ENCODE data around the gene PAFAH1B1.
"Not testable (repeated sequence)": the region's sequence is repeated elsewhere in the genome, so short reads cannot be mapped to it uniquely, and the experiment has no call there.

Gene PAFAH1B1

DNA sequence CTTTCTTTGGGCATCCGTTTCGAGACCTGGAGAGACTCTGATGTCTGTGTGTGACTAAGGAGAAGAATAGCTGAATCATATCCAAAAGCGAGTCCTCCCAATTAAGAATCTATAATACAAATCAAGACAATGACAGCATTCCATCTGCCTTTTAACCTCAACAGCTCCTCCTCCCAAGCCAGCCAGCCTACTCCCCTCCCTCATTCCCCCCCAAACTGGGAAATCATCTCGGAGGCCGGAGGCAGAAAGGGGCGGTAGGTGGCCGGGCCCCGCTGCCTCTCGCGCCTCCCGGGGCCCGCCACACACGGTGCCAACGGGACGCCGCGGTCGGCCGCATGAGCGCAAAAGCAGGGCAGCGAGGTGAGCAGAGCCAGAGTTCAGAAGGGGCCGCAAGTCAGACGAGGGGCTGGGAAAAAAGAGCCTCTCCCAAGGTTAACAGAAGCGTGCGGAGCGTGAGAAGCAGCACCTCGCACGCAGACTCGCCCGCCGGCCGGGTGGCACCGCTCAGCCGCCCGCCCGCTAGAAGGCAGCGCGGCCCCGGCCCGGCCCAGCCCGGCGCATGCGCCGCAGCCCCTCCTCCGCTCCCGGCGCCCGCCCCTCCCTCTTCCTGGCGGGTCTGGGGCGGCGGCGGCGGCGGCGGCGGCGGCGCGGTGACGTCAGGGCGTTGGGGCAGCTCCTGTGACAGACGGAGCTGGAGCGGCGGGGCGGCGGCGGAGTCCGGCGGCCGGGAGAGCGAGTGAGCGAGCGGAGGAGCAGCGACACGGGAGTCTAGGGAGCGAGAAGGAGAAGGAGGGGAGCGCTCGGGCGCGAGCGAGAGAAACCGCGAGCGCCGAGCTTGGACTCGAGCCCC lies at the start of gene PAFAH1B1:
PAFAH1B1 (plus strand) TSS at position 684 of the 850 bp plus-strand sequence. CDS start 44,635 bp downstream, outside the sequence.
- peak; percentile 95 for DNase-seq (ENCODE audit: low spot score)

GRCh38 chr17:2545393-2545792 lies 48.1 kb upstream of the PAFAH1B1 start:
- DNase-seq (ENCODE audit: low spot score), result no peak

DNA sequence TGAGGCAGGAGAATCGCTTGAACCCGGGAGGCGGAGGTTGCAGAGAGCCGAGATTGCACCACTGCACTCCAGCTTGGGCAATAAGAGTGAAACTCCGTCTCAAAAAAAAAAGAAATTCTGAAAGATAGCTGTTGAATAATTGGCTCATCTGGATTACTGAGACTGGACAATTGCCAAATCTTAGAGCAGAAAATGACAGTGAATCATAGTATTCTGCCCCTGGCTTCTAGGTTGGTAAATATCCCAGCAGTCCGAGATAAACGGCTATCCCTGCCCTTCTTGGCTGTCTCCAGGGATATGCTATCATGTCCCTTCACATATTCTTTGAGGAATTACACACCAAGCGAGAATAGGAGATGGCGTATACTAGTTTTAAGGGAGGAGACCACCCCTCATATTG lies 46.3 kb upstream of the PAFAH1B1 start:
- DNase-seq (ENCODE audit: low spot score), result peak; percentile 44

- not testable (repeated sequence) for DNase-seq (ENCODE audit: low spot score)
Measured at GRCh38 chr17:2548026-2548425, 45.4 kb upstream of the PAFAH1B1 start.

- peak; percentile 11 for DNase-seq (ENCODE audit: low spot score)
Measured at GRCh38 chr17:2549392-2550211, 43.9 kb upstream of the PAFAH1B1 start.

DNA sequence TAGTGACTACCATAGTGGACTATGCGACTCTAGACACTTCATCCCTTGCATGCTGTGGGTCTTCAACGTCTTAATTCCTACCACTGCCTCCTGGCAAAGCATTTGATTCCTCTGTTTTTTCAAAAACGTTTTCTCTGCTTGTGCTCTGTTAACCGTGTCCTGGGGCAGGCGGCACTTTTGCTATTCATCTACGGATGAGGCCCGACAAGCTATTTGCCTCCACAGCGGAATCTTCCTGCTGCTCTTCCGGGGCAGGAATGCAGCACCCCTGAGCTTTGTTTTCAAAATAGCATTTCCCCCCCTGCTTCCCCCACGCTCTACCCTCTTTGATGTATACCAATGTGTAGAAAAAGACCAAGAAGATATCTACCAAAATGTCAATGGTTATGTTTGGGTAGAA lies 42.0 kb upstream of the PAFAH1B1 start:
- DNase-seq (ENCODE audit: low spot score), result no peak

- no peak for DNase-seq (ENCODE audit: low spot score)
Measured at GRCh38 chr17:2551928-2552327, 41.5 kb upstream of the PAFAH1B1 start.

DNA sequence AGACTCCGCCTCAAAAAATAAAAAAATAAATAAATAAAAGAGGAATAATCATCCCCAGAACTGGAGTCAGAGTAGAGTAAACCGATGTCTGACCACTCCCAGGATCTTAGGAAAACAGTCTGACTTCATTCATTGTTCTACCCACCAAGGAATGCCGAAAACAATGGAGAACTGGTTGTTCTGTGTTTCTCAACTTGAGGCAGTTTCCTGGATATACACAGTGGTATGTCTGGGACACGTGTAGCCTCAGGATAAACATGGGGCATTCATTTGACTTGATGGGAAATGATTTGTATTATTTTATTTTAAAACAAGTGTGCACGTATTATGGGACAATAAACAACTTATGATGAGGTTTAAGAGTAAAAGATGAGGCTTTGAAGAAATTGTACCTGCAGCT lies 32.8 kb upstream of the PAFAH1B1 start:
- no peak for DNase-seq (ENCODE audit: low spot score)

GRCh38 chr17:2562162-2562858 lies 31.1 kb upstream of the PAFAH1B1 start:
- DNase-seq (ENCODE audit: low spot score), result no peak

DNA sequence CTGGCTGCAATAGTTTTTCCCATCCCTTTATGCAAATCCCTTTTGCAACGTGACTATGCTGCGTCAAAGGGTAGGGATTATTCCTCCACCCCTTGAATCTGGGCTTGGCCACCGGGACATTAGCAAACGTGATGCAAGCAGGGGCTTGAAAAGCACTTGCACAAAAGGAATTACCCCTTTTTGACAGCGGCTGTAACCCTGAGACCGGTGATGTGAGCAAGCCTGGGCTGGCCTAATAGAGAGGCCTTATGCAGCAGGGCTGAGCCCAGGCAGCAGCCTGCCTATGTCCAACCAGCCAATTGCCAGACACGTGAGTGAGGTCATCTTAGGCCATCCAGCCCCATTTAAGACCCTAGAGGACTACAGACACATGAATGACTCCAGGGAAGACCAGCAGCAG lies 30.4 kb upstream of the PAFAH1B1 start:
- no peak for DNase-seq (ENCODE audit: low spot score)

- peak; percentile 14 for DNase-seq (ENCODE audit: low spot score)
Measured at GRCh38 chr17:2563543-2563942, 29.9 kb upstream of the PAFAH1B1 start.

DNA sequence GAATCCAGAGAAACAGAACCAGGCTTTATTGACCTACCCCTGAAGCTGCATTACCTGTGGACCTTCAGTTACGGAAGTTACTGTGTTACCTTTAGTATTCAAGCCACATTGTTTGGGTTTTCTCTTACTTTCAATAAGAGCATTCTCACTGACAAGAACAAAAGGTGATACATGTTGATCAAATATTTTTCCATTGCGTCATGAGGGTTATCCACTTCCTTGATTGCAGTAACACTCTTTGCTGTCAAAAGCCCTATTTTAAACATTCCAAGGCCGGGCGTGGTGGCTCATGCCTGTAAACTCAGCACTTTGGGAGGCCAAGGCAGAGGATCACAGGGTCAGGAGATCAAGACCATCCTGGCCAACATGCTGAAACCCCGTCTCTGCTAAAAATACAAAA lies 28.6 kb upstream of the PAFAH1B1 start:
- DNase-seq (ENCODE audit: low spot score), result peak; percentile 64

GRCh38 chr17:2566056-2566455 lies 27.4 kb upstream of the PAFAH1B1 start:
- no peak for DNase-seq (ENCODE audit: low spot score)

DNA sequence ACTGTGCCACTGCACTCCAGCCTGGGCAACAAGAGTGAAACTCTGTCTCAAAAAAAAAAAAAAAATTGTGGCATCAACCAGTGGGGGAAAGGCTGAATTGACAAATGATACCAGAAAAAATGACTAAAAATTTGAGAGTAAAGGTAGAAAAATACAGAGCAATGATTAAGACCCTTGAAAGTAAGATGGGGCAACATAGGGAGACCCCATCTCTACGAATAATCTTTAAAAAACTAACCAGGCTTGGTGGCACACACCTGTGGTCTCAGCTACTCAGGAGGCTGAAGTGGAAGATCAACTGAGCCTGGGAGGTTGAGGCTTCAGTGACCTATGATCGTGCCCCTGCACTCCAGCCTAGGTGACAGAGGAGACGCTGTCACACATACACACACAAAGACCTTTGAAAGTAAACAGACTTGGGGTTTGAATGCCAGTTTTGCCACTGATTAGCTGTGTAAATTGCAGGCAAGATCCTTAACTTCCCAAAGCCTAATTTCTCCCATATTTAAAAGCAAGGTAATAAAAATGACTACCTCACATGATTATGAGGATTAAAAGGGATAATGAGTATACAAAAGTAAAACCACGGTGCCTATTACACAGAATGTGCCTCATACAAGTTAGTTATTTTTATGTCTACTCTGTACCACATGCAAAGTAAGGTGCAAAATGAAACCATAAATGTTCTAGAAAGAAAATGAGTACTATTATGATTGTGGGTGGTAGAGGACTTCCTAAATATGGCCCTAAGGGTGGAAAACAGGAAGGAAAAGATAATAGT lies 21.7 kb upstream of the PAFAH1B1 start:
- DNase-seq (ENCODE audit: low spot score), result no peak

- not testable (repeated sequence) for DNase-seq (ENCODE audit: low spot score)
Measured at GRCh38 chr17:2572304-2572609, 21.2 kb upstream of the PAFAH1B1 start.

DNA sequence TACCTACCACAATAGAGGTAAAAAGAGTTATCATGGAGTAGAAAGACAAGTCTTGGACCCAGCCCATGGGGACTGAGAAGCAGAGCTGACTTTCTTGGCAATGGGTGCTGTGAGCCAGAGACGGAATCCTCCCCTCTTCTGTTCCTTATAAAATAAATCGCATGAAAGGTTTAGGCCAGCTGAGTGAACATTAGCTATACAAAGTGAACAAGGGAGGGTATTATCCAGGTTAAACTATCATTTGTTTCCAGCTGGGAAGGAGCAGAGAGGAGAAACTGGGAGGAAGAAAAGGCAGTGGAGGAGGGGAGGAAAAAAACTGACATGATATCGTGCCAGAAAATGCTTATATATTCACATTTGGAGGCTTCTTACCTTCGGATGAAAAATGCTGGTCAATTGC lies 13.3 kb upstream of the PAFAH1B1 start:
- no peak for DNase-seq (ENCODE audit: low spot score)

GRCh38 chr17:2580661-2581060 lies 12.8 kb upstream of the PAFAH1B1 start:
- no peak for DNase-seq (ENCODE audit: low spot score)

- no peak for DNase-seq (ENCODE audit: low spot score)
Measured at GRCh38 chr17:2582493-2582892, 11.0 kb upstream of the PAFAH1B1 start.

- no peak for DNase-seq (ENCODE audit: low spot score)
Measured at GRCh38 chr17:2591040-2591640, 2.3 kb upstream of the PAFAH1B1 start.

DNA sequence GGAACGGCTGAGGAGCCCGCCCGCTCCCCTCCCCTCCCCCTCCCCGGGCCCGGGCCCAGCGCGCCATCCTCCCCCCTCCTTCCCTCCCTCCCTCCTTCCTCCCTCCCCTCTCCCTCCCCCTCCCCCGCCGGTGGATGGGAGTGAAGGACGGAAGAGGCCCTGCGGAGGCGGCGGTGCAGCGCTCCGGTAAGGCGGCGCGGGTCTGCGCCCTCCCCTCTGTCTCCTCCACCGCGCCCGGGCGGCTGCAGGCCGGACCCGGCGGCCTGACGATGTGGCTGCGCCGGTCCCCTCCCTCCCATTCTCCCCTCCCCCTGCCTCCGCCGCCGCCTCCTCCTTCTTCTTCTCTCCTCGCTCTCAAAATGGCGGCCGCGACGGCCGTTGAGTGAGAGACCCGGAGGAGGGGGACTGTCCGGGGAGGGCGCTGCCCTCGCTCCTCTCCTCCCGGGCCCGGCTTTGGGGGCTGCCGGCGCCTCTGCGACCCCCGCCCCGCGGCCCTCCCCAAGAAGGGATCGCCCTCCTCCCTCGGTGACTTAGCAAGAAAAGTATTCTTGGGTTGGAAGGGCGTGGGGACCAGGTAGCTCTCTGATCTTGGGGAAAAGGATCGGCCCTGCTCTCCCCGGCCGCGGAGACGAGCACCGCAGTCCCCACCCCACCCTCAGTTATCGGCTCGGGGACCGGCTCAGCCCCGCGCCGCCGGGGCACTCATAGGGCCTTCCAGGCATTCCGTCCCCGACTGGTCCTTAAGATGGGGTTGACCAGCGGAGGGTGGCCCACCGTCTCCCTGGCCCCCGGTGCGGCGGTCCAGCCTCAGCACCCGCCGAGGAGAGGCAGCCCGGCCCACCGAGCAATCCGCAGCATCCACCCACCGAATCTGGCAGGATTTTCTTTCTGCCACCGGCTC lies 617 bp downstream of the PAFAH1B1 start:
- peak; percentile 72 for DNase-seq (ENCODE audit: low spot score)

Measured in kidney tubule cell (primary cell).